HG02970 (cell line): ENCODE results near the gene DNASE1L3.

Source experiments
- ATAC-seq: cut with Tn5 transposase; IDR thresholded peaks from one replicate; pipeline ENCODE4 v1.9.1; 2021; ENCODE audit warnings: mild to moderate bottlenecking, moderate library complexity, moderate number of reproducible peaks; ENCODE audit not compliant: unreplicated experiment, low FRiP score

DNASE1L3 gene

DNA sequence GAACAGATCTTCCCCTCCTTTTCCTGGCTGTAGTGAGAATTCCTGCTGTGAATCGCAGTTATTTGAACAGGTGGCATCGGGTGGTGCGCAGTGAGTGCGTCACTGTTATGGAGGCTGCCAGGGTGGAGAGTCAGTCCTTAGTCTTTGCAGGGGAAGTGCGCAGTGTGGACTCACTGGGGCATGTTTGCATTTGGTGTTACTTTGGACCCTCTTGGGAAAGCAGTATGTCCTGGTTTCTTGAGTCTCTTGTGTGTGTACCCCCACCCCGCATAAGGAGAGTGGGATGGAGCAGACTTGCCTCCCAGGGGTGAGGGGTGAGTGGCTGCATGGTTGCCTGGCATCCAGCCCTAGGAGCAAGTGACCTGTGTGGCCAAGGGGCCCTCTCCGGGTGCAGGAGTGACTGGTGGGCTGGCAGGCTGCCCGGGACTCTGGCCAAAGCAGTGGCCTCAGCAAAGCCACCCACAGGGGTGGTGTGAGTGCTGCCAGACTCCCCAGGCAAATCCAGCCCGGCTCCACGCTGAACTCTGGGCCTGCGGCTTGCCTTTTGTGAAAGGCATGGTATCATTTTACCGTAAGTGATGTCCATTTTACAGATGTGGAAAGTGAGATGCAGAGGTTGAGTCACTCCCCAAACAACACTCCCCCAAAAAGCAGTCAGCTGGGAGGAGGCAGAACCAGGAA is 46.4 kb downstream of the DNASE1L3 start:
- ATAC-seq, result no peak

DNA sequence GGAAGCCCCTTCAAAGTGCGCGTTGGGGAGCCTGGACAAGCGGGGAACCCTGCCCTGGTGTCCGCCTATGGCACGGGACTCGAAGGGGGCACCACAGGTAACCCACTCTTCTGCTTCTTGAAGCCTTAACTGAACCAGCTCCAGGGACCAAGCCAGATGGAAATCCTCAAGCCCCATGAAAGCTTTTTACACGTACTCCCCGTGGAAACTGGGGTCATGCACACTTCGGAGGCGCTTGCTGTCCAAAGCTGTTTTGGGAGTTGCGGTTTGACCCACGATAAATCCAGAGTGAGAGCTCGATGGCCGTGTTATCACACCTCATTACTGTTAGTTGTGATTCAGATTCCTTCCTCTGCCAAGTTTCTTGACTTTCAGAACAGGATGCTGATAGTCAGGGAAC is 47.5 kb downstream of the DNASE1L3 start:
- ATAC-seq, result no peak

DNA sequence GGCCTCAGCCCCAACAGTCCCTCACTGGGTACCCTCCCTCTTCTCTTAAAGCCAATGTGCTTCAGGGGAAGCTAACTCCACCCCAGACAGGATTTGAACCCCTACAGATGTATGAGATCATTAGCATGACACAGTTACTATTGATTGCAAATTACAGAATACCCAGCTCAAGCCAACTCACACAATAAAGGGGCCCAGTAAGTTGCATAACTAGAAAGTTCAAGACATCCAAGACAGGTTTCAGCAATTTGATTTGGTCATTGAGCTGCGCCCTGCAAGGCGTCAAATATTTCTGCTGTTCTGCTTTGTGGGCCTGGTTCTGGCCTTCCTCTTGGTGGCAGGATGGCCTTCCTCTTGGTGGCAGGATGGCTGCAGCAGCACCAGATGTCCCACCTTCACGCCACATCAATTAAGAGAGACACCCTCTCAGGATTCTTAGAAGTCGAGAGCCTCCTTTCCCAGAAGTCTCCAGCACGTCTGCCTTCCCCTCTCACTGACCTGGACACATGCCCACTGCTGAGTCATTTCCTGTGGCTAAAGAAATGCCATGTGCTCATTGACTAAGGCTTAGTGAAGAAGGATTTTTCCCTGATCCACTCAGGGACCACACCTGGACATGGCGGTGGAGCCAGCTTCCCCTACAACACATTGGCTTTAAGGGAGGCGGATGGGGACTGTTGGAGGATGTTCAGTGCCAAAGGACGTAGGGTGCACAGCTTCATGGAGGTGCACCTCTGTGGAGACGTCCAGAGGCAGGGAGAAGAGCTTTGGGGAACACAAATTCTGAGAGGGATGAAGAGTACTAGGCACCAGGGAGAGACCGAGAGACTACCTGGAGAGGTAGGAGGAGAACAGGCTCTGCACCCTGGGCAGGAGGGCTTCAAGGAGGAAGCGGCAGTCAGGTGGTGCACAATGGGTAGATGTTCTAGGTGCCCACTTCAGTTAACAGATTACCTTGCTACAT is 49.1 kb downstream of the DNASE1L3 start:
- no peak for ATAC-seq

DNA sequence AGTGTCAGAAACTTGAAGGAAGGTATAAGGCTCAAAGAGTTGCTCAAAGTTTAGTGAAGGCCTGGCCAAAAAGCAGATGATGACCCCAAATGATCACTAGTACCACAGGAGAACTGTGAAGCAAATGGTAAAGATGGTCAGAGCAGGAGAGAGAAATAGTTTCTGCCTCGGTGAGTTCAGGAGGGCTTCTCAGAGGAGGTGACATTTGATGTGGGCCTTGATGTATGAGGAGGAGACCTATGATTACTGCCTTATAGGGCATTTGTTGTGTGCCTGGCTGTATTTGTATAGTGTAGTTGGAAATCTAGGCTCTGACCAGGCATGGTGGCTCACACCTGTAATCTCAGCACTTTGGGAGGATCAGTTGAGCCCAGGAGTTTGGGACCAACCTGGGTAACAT is 50.4 kb downstream of the DNASE1L3 start:
- no peak for ATAC-seq

DNA sequence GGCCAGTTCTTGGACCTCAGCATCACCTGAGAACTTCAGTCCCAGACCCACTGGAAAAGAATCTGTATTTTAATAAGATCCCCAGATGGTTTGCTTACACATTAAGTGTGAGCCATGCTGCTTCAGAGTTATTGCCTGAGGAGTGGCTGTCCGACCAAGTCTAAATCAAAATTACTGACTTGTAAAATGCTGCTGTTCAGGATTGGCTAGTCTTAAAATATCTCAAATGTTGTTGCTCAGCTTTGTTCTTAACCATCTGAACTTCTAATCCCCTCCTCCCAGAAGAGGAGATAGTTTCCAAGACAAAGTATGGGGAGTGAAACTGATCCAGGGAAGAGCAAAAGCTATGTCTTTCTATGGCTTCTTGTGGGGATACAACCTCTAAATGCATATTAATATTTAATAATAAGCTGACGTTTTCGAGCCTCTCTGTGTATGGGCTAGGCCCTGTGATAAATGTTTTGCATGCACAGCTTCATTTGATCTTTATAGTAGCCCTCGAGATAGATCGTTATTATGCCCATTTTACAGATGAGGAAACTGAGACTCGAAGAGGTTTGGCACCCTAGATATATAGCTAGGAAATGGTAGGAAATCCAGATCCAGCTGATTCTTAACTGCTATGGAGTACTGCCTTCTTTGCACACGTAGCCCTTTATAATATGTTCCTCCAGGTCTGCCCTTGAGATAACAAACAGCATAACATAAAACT is 52.2 kb downstream of the DNASE1L3 start:
- ATAC-seq, result no peak

DNA sequence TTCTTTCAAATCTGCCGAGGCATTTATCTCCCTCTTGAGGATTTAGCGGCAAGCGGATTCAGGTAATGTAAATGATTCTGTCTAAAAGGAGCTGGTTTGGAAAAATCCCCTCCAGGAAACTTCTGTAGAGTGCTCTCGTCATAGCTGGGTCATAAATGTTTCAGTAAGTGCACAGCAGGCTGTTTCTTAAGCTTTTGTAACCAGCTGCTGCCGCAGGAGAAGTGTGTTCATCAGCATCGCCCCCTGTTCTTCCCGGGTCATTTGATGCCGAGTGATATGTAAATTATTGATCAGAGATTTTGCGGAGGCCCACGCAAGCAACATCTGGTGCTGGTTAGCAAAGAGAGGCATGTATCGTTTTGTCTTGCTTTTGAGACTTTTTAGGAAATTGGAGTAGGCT is 53.1 kb downstream of the DNASE1L3 start:
- ATAC-seq, result no peak

DNA sequence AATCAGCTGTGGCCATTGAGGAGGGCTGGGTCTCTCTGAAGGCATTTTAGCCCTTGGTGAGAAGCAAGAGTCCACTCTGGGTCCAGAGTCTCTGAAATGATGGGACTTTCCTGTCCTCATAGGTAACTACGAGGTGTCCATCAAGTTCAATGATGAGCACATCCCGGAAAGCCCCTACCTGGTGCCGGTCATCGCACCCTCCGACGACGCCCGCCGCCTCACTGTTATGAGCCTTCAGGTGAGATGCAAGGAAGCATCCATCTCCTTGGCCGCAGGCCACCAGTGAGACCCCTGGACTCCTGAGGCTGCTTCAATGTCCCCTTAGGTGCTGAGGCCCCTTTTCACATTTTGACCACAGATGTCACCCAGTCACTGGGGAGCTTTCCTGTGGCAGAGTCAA is 54.9 kb downstream of the DNASE1L3 start:
- no peak for ATAC-seq

DNA sequence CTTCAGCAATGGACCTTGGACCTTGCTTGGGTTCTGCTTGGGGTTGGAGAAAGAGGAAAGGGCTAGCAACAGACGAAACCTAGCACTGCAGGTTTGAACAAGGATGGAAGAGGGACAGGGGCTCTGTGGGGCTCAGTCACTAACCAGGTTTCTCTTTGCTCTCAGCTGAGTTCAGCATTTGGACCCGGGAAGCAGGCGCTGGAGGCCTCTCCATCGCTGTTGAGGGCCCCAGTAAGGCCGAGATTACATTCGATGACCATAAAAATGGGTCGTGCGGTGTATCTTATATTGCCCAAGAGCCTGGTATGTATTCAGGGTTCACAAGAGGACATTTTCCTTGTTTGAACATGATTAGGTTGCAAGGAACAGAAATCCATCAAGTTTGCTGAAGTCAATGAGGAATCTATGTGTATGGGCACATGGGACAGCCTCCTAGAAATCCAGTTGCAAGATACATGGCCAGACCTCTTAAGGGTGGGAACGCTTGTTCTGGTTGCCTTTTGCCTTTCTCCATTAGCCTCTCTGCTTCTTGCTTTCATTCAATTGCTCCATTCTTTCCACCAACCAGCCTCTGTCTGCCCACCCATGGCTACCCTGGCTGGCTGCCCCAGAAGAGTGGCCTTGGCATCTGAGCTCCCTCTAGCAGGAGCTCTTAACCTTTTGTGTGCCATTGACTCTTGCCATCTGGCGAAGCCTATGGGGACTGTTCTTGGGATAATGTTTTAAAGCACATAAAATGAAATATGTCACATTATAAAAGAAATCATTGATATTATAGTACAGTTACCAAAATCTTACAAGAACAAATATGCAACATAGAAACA is 55.9 kb downstream of the DNASE1L3 start:
- ATAC-seq, result no peak

DNA sequence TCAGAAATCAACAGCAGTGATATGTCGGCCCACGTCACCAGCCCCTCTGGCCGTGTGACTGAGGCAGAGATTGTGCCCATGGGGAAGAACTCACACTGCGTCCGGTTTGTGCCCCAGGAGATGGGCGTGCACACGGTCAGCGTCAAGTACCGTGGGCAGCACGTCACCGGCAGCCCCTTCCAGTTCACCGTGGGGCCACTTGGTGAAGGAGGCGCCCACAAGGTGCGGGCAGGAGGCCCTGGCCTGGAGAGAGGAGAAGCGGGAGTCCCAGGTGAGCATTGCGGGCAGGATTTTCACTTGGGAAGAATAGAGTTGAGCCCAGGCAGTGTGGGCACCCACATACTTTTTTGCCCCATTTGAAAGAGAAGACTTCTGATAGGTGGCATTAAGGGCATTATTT is 57.4 kb downstream of the DNASE1L3 start:
- ATAC-seq, result no peak

DNA sequence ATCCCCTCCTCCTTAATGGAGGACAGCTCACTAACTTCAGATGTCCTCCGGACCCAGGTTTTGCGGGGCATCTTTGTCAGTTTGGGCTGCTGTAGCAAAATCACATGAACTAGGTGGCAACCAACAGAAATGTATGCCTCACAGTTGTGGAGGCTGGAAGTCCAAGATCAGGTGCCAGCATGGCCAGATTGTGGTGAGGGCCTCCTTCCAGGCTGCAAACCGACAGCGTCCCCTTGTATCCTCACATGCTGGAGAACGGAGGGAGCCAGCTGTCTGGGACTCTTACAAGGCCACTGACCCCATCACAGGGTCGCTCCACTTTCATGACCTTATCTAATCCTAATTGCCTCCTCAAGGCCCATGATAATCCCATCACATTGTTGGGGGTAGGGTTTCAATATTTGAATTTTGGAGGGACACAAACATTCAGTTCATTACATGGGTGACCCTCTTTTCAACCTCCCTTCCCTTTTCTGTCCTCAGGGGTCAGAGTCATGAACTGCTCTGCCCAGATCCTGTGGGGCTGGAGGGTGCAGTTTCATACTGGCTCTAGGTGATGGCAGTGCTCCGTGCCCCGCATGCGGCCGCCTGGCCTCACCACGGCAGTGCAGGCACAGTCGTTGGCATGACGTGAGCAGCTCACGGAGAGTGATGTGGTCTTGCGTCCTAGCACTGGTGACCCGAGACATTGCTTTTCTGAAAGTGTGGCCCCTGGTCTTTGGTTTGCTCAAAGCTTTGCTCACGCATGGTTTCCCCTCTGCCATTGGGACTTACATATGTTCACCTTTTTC is 58.4 kb downstream of the DNASE1L3 start:
- no peak for ATAC-seq

DNA sequence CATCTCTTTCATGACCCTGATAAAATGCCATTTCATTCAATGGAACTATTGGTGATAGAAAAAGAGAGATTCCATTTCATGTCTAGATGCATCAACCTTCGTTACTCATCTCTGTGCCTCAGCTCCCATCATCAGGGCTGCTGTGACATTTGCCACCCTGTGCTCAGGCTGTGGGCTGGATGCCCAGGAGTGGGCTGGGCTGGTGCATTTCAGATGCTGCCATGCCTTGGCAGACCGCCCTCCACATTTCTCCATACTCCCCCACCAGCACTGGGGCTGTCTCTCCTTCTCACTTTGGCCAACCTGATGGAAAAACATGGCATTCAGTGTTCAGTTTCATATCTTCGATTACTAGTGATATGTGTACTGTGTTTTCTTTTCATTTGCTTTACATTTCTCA is 59.1 kb downstream of the DNASE1L3 start:
- no peak for ATAC-seq

DNA sequence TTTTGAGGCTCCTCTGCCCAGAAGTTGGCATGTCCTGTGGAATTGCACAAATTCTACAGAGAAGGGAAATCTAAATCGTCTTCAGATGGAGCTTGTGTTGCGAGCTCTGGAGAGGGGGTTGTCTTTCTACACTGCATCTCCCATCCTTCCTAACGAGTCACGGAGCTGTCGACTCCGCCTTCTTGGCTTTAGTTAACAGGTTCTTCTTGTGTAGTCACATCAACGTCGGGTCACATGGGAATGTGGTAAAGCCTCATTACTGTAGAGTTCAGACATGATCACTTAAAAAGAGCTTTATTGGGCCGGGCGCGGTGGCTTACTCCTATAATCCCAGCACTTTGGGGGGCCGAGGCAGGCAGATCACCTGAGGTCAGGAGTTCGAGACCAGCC is 60.0 kb downstream of the DNASE1L3 start:
- ATAC-seq, result no peak

DNA sequence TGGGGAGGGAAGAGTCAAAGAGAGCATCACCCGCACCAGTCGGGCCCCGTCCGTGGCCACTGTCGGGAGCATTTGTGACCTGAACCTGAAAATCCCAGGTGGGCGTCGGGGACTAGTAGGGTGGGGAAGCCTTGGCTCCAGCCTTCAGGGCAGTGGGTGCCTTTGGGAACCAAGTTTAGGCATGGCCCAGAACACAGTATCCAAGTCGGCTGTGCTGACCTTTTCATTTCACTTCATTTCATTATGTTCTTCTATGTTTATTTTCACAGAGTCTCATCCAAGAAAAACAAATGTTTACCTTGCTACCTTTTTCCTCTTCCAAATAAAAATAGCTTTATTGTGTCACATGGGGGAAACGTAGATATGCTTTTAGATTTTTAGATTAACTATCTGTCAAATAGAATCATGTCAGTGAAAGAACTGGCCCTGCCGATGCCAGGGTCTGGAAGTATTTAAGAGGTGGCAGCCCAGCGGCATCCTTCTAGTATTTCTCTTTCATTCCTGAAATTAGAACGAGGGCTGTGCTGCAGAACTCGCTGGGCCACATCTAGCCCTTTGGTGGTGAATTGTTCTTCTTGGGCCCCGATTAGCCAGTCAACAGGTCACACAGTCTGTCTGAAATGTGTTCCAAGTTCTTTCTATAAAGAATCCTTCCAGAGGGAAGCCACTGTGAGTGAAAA is 60.5 kb downstream of the DNASE1L3 start:
- ATAC-seq, result no peak

DNA sequence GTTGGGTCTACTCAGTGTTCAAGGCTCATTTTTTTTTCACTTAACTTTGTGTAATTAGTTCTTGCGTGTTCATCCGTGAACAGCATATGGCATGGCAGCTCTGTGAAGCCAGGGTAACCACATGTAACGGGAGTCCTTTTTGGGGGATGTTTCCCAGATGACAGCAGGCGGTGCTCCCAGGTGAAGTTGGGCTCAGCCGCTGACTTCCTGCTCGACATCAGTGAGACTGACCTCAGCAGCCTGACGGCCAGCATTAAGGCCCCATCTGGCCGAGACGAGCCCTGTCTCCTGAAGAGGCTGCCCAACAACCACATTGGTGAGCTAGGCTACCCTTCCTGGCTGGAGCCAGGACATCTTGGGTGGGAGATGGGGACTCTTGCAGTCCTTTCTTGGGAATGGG is 62.7 kb downstream of the DNASE1L3 start:
- no peak for ATAC-seq

DNA sequence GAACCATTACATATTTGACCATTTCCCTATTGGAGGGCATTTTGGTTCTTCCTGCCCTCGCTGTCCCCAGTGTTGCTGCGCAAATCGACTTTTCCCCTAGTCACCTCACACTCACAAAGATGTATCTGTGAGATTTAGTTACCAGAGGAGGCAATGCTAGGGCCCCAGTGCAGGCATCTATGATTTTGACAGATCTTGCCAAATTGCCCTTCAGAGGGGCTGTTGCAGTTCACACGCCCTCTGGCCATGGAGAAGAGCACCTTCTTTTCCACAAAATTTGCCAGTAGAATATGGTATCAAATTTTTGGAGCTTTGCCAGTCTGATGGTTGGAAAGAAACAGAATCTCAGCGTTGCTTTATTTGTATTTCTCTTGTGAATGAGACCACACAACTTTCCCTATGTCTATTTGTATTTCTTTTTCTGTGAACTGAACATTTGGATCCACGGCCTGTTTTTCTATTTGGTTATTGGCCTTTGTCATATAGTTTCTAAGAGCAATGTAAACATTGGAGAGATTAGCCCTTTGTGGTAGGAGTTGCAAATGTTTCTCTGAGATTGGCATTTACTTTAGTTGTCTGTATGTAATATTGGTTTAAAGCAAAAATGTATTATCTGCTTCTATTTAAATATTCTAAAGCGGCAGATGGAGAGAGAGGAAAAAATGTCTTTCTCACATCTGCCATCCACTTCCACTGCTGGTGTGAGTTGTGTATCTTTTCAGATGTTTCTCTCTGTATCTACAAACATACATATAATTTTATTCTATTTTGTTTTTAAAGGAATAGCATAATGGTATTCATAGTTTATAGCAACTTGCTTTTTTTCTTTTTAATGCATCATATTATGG is 66.1 kb downstream of the DNASE1L3 start:
- no peak for ATAC-seq

DNA sequence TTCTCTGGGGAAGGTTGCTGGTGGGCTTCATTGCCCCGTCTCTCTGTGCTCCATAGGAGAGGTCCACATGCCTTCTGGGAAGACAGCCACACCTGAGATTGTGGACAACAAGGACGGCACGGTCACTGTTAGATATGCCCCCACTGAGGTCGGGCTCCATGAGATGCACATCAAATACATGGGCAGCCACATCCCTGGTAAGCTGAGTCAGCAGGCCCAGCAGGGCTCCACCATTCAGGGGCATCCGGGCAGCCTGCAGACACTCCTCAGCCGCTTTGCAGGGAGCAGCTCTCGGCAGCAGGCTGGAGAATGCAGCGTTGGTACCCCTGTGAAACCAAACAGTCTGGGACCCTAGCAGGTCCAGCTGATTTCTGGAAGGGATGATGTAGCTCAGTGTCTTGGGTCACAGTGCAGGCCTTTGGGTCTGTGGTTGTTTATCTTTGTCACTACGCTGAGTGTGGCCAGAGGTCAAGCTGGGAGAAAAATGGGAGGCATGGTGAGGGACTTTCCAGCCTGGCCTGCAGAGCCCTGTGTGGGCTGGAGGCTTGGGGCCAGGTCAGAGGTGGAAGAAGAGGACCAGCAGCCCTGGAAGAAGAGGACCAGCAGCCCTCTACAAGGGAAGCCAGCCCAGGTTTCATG is 67.2 kb downstream of the DNASE1L3 start:
- ATAC-seq, result no peak
